ENCODE measurements around the gene LIX1L.
"Not testable (repeated sequence)": the region's sequence is repeated elsewhere in the genome, so short reads cannot be mapped to it uniquely, and the experiment has no call there.

The LIX1L gene

GRCh38 chr1:145927916-145928643 lies 29.7 kb downstream of the LIX1L start:
- no peak for DNase-seq

- DNase-seq, result no peak
These were observed 30.5 kb downstream of the LIX1L start, which contains the start of gene RBM8A for GRCh38 chr1:145927063-145927886. Gene RBM8A, minus strand, starts transcription at chr1:145927484. Its CDS starts 58 bp downstream, at chr1:145927426.

GRCh38 chr1:145926686-145927062 lies 31.1 kb downstream of the LIX1L start:
- DNase-seq, result no peak

GRCh38 chr1:145922266-145922665 lies 35.6 kb downstream of the LIX1L start:
- no peak for DNase-seq

GRCh38 chr1:145920297-145920696 lies 37.5 kb downstream of the LIX1L start:
- not testable (repeated sequence) for DNase-seq

GRCh38 chr1:145918992-145919939 lies 38.6 kb downstream of the LIX1L start:
- peak; percentile 51 for DNase-seq

- peak; percentile 68 for DNase-seq
These were observed 39.4 kb downstream of the LIX1L start, which contains the start of gene PEX11B for GRCh38 chr1:145918144-145918991. Gene PEX11B, minus strand, starts transcription at chr1:145918717. Its CDS starts 29 bp downstream, at chr1:145918688.

GRCh38 chr1:145917595-145917994 lies 40.2 kb downstream of the LIX1L start:
- DNase-seq, result no peak

- DNase-seq, result no peak
These were observed 41.1 kb downstream of the LIX1L start for GRCh38 chr1:145916745-145917144.

- DNase-seq, result no peak
These were observed 45.6 kb downstream of the LIX1L start for GRCh38 chr1:145912128-145912641.

- no peak for DNase-seq
These were observed 49.2 kb downstream of the LIX1L start for GRCh38 chr1:145908653-145909052.

- DNase-seq, result no peak
These were observed 50.7 kb downstream of the LIX1L start for GRCh38 chr1:145906954-145907753.

- no peak for DNase-seq
These were observed 56.4 kb downstream of the LIX1L start for GRCh38 chr1:145901312-145902021.

- no peak for DNase-seq
These were observed 59.1 kb downstream of the LIX1L start for GRCh38 chr1:145898756-145899155.

- no peak for DNase-seq
These were observed 59.8 kb downstream of the LIX1L start for GRCh38 chr1:145897969-145898368.

GRCh38 chr1:145895471-145895870 lies 62.3 kb downstream of the LIX1L start:
- no peak for DNase-seq

- DNase-seq, result no peak
These were observed 64.3 kb downstream of the LIX1L start for GRCh38 chr1:145893306-145894055.

- DNase-seq, result no peak
These were observed 65.2 kb downstream of the LIX1L start for GRCh38 chr1:145892486-145893087.
